Smooth muscle cell (in vitro differentiated cells): ENCODE measurements around the gene CNTF. TPM values are rescaled to one million over a fixed set of nuclear protein-coding genes. Genes with fewer than 3 reads are reported as not detected.
A peak's percentile ranks its signal among the peaks of the same experiment; 100 is the strongest.

Experiments
- DNase-seq: peaks from one replicate; lab custom pipeline; 2025; ENCODE audit not compliant: unreplicated experiment; lab: John Stamatoyannopoulos, UW
- H2AFZ ChIP-seq: fragments of 200-600 bp; sonication (generic); 2 replicates; pipeline ENCODE4 v1.6.0; 2016; ENCODE audit warnings: antibody characterized with exemption, low read depth, mild to moderate bottlenecking
- H3F3A ChIP-seq: fragments of 200-600 bp; sonication (generic); 2 replicates; pipeline ENCODE4 v1.6.0; 2017; ENCODE audit warnings: antibody characterized with exemption, low read depth
- H3K27ac ChIP-seq: fragments of 200-600 bp; sonication (generic); 2 replicates; pipeline ENCODE4 v1.5.1; 2016; ENCODE audit warnings: low read depth, mild to moderate bottlenecking
- H3K27me3 ChIP-seq: fragments of 200-600 bp; sonication (generic); 2 replicates; pipeline ENCODE4 v1.6.1; 2016; ENCODE audit warnings: low read depth, mild to moderate bottlenecking
- H3K36me3 ChIP-seq: fragments of 200-600 bp; sonication (generic); 2 replicates; pipeline ENCODE4 v1.5.1; 2016; ENCODE audit warnings: low read depth
- H3K4me1 ChIP-seq: fragments of 200-600 bp; sonication (generic); 2 replicates; pipeline ENCODE4 v1.5.1; 2016; ENCODE audit warnings: low read depth
- H3K4me2 ChIP-seq: fragments of 200-600 bp; sonication (generic); 2 replicates; pipeline ENCODE4 v1.6.0; 2016; ENCODE audit warnings: mild to moderate bottlenecking
- H3K4me3 ChIP-seq: fragments of 200-600 bp; sonication (generic); 2 replicates; pipeline ENCODE4 v1.5.1; 2016; ENCODE audit warnings: mild to moderate bottlenecking
- H3K79me2 ChIP-seq: fragments of 200-600 bp; sonication (generic); 2 replicates; pipeline ENCODE4 v1.6.0; 2016; ENCODE audit warnings: low read depth, mild to moderate bottlenecking
- H3K9ac ChIP-seq: fragments of 200-600 bp; sonication (generic); 2 replicates; pipeline ENCODE4 v1.6.0; 2016; ENCODE audit warnings: low read depth
- H3K9me3 ChIP-seq: fragments of 200-600 bp; sonication (generic); replicated peaks from 2 replicates; pipeline ENCODE4 v1.5.1; 2016; ENCODE audit warnings: low read depth
- H4K20me1 ChIP-seq: fragments of 200-600 bp; sonication (generic); 2 replicates; pipeline ENCODE4 v1.6.0; 2016; ENCODE audit warnings: low read depth
- CTCF ChIP-seq: fragments of 200-600 bp; sonication (generic); IDR thresholded peaks from 2 replicates; pipeline ENCODE4 v1.5.1; 2017; ENCODE audit warnings: borderline replicate concordance, mild to moderate bottlenecking, antibody characterized with exemption; ENCODE audit not compliant: insufficient read depth, poor library complexity, severe bottlenecking
- WGBS: methylation state at CpG from one replicate; pipeline ENCODE4 v1.1.7; 2016; ENCODE audit warnings: low lambda C conversion rate; 5-methylcytosine and 5-hydroxymethylcytosine counted together
- polyA plus RNA-seq: library from polyadenylated mRNA; unstranded; fragments of >200 nt; fragmentation: Nextera tagmentation; extraction: Ambion mirVana; gene quantifications from 2 replicates; pipeline ENCODE4 v1.2.1, GENCODE V29; 2016
- total RNA-seq: library from RNA; depleted of rRNA; stranded (reverse); fragments of >200 nt; gene quantifications from 2 replicates; pipeline ENCODE4 v1.2.3, GENCODE V29; 2014

CNTF gene
- total and polyA plus RNA-seq, 2 experiments from 2014 or later = 0.66 to 2.2 TPM

GRCh38 chr11:58629857-58630256 lies 7.4 kb downstream of the CNTF start:
- no peaks in the 10 kb centered on the region for H3F3A ChIP-seq
- H3K4me1 ChIP-seq = peaks cover 7% of the 10 kb centered on the region
- H3K27me3 ChIP-seq = no peaks in the 10 kb centered on the region
- no peaks in the 10 kb centered on the region for H4K20me1 ChIP-seq
- H3K36me3 ChIP-seq = no peaks in the 10 kb centered on the region
- no peak overlapping the region for H2AFZ ChIP-seq
- WGBS = 20% methylated on average over 2 of the region's 2 CpGs
- no peak overlapping the region for H3K9ac ChIP-seq
- no peak for DNase-seq
- no peak overlapping the region for H3K27ac ChIP-seq
- no peak overlapping the region for H3K4me3 ChIP-seq
- no peak overlapping the region for H3K4me2 ChIP-seq
- peak; percentile 45 for TF ChIP-seq CTCF
- no peaks in the 10 kb centered on the region for H3K79me2 ChIP-seq
- H3K9me3 ChIP-seq = no peaks in the 10 kb centered on the region

GRCh38 chr11:58631378-58631777 lies 8.9 kb downstream of the CNTF start:
- no peak overlapping the region for H3K4me3 ChIP-seq
- H3K4me2 ChIP-seq = no peak overlapping the region
- no peaks in the 10 kb centered on the region for H3K9me3 ChIP-seq
- H4K20me1 ChIP-seq = no peaks in the 10 kb centered on the region
- 95% methylated on average over 3 of the region's 3 CpGs for WGBS
- no peaks in the 10 kb centered on the region for H3K36me3 ChIP-seq
- no peak for TF ChIP-seq CTCF
- no peak overlapping the region for H3K9ac ChIP-seq
- H3K27me3 ChIP-seq = no peaks in the 10 kb centered on the region
- H2AFZ ChIP-seq = no peak overlapping the region
- no peaks in the 10 kb centered on the region for H3F3A ChIP-seq
- no peaks in the 10 kb centered on the region for H3K79me2 ChIP-seq
- no peak overlapping the region for H3K27ac ChIP-seq
- peaks cover 7% of the 10 kb centered on the region for H3K4me1 ChIP-seq
- no peak for DNase-seq

GRCh38 chr11:58632510-58632909 lies 10.0 kb downstream of the CNTF start:
- Histone ChIP-seq H3K36me3 (no peaks in the 10 kb centered on the region), H3K79me2 (no peaks in the 10 kb centered on the region), H4K20me1 (no peaks in the 10 kb centered on the region), H3K9me3 (no peaks in the 10 kb centered on the region), H3K4me2 (no peak overlapping the region), H2AFZ (no peak overlapping the region), H3K9ac (no peak overlapping the region), H3F3A (no peaks in the 10 kb centered on the region), H3K4me3 (no peak overlapping the region), H3K4me1 (peaks cover 7% of the 10 kb centered on the region), H3K27ac (no peak overlapping the region), H3K27me3 (no peaks in the 10 kb centered on the region)
- no peak for TF ChIP-seq CTCF
- WGBS = 95% methylated on average over 1 of the region's 1 CpG
- no peak for DNase-seq

GRCh38 chr11:58636587-58636986 lies 14.1 kb downstream of the CNTF start:
- H3K4me3 ChIP-seq = no peak overlapping the region
- no peak overlapping the region for H3K4me2 ChIP-seq
- H3K27ac ChIP-seq = no peak overlapping the region
- 84% methylated on average over 3 of the region's 3 CpGs for WGBS
- H3K9ac ChIP-seq = no peak overlapping the region
- DNase-seq = no peak
- H2AFZ ChIP-seq = no peak overlapping the region
- no peak for TF ChIP-seq CTCF
- no peaks in the 10 kb centered on the region for H3K36me3 ChIP-seq
- no peaks in the 10 kb centered on the region for H3K27me3 ChIP-seq
- H3K9me3 ChIP-seq = no peaks in the 10 kb centered on the region
- H3K79me2 ChIP-seq = no peaks in the 10 kb centered on the region
- H4K20me1 ChIP-seq = no peaks in the 10 kb centered on the region
- H3K4me1 ChIP-seq = peaks cover 7% of the 10 kb centered on the region
- no peaks in the 10 kb centered on the region for H3F3A ChIP-seq
